GM21423 (cell line): ENCODE measurements around the gene TNNI3.
"Not testable (repeated sequence)": the region's sequence is repeated elsewhere in the genome, so short reads cannot be mapped to it uniquely, and the experiment has no call there.

ENCODE experiments used
- ATAC-seq: cut with Tn5 transposase; IDR thresholded peaks from one replicate; pipeline ENCODE4 v1.9.1; 2021; ENCODE audit warnings: mild to moderate bottlenecking, moderate library complexity; ENCODE audit not compliant: unreplicated experiment

The TNNI3 gene

DNA sequence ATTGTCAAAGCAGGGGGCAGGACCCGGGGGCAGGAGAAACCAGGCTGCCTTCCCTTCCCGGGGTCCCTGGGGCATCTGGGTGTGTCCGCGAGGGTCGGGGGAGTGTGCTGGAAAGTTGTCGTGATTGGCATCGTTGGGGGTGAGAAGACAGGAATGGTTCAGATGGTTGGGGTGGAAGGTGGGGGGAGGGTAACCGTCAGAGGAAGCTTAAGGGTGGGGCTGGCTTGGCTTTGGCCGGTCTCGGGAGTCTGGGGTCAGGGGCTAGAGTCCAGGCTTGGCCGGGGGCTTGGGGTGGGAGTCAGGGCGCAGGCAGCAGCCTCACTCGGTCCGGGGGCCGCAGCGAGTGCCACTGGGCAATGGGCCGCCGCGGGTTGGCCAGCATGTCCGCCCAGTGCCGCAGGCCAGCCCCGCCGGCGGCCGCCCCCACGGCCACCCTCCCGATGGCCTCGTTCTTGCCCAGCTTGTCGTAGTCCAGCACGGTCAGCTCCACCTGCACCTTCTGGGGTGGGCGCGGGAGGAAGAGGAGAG is 15.7 kb upstream of the TNNI3 start:
- ATAC-seq, result no peak

DNA sequence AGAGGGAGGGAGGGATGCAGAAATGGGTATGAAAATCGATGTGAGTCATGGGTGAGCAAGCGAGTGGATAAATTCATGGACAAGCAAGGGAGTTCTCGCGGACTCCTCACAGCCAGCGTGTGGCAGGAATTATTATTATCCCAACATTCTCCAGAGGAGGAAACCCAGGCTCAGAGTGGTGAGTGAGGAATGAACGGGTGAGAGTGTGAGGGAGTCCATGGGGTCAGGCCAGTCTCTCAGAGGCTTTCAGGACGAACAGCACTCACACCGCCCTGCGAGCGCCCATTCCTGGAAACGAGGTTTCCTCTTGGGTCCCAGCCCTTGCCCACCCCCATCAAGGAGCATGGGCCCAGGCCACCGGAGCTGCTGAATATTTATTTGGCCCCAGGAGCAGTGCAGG is 15.2 kb upstream of the TNNI3 start:
- no peak for ATAC-seq

DNA sequence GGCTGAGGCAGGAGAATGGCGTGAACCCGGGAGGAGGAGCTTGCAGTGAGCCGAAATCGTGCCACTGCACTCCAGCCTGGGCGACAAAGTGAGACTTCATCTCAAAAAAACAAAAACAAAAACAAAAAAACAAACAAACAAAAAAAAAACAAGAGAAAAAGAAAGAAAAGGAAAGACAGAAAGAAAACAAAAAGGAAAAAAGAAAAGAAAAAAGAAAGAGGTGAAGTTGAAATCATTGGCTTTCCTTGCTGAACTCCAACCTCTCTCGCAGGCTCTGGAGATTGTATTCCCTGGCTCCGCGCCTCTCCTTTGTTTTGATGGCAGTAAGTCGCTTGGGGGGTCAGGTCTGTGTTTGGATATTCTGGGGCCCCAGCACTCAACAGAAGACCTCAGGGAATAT is 14.8 kb upstream of the TNNI3 start:
- ATAC-seq, result not testable (repeated sequence)

DNA sequence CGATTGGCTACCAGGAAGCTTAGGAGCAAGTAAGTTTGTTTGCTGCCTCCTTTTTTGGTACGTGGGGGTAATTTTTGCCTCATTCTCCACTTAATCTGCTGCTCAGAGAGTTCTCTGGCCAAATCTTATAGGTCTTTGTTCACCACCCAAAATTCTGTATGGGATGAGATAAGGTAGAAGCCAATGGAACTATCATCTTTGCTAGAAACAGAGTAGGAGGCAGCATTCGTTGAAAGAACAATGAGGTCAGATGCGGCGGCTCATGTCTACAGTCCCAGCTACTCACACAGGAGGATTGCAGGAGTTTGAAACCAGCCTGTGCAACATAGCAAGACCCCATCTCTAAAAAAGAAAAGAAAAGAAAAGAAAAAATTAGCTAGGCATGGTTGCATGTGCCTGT is 13.9 kb upstream of the TNNI3 start:
- no peak for ATAC-seq

DNA sequence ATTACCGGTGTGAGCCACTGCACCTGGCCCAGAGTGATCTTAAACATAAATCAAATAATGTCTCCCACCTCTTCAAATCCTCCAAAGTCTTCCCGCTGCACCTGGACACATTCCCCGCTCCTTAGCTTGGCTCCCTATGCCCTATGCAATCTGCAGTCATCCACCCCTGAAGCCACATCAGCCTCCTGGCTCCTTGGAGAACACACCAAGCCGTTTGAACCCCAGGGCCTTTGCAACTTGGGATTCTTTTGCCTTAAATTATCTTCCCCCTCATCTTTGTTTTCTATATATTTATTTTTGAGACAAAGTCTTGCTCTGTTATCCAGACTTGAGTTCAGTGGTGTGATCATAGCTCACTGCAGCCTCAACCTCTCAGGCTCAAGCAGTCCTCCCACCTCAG is 11.6 kb upstream of the TNNI3 start:
- ATAC-seq, result no peak

DNA sequence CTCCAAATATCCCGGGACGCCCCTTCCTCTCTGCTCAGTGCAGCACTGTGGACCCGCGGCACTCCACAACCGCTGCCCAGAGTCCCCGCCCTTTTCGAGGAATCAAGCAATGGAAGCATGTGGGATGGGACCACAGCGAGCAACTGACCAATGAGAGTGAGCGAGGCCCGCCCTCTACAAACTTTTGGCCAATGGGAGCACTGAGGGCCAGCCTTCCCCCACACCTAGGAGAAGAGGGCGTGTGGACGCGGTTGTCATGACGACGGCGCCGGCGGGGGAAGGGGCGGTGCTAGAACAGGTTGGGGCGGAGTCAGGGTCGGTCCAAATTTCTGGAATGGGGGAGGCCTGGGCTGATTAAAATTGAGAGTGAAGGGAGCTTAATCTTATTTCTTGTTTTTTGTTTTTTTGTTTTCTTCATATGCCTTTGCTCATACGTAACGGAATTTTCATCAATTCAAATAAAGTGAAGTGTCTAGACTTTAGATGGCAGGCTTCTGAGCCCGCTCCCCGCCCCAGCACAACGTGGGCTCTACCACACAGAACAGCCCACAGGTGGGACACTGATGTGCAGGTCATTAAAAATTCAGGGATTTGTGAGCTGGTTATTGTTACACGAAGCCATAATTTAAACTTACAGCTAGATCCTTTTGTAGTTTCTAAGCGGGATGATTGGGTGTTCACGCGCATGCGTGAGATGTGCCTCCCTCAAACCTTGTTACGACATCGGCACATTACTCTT is 9.2 kb upstream of the TNNI3 start, which contains the start of gene DNAAF3:
Gene DNAAF3 (minus strand): TSS at position 84 of the 739 bp plus-strand sequence. CDS start 200 bp downstream, outside the sequence.
- peak; percentile 86 for ATAC-seq

DNA sequence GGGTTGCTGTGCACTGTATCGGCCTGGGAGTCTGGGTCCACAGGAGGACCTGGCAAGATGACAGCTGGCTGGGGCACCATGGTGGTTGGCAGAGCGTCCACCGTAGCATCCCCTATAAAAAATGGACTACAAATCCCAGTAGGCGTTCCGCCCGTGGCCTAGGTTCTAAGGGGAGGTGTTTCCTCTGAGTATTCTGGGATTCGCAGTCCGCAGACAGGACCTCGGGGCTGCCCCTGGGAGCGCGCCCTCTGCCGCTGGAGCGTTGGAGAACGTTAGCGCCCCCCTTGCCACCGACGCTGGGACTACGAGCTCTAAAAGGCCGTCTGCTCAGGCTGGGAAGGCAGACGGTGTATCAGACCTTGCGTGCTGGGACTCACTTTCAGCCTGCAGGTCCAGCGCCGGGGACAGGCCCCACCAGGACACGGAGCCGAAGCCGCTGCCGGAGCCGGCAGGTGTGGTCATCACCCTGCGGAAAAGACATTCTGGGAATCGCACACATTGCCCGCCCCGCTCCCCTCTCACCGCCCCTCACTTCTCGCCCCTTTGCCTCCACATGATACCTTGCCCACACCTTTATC is 8.5 kb upstream of the TNNI3 start:
- no peak for ATAC-seq

DNA sequence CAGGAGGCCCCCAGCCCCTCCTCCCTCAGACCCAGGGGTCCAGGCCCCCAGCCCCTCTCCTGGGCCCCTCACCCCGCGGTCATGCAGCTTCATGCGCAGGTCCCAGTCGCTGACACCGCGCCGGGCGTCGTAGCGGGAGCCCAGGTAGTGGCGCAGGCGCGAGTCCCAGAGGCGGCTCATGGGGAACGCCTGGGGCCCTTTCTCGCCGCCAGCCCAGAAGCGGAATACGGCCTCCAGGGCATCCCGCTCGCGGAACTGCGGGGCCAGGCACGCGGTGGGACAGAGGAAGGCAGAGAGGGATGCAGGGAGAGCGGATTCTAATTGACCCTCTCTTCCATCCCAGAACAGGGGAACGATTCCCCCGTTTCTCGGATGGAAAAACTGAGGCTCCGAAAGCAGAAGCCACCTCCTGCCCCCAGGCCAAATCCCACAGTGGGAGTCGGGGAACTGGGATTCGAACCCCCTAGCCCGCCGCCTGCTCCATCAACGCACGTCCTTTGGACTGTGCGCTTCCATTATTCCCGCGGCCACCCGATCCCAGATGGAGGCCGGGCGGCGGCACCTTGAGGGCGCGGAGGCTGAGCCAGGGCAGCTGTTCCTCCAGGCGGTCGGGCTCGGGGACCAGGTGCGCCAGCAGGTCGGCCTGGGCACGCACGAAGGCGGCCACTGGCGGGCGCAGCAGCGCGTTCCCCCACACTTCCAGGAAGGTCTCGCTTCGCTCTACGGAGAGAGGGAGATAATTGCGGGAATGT is 4.2 kb upstream of the TNNI3 start:
- ATAC-seq, result no peak

DNA sequence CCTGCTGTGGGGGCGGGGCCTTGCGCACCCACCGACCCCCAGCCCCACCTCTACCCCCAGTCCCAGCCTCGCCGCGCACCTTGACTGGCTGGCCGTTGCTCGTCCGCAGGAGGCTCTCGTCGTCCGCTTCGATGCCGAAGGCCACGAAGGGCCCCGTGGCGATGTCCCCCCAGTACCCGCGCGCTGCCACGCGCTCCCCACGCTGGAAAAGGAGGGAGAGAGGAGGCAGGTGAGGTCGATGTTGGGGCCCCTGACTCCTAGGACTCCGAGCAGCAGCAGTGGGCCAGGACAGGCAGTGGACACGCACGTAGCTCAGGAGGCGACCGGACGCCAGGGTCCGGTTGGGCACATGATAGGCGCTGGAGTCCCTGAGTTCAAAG is 3.4 kb upstream of the TNNI3 start:
- no peak for ATAC-seq

DNA sequence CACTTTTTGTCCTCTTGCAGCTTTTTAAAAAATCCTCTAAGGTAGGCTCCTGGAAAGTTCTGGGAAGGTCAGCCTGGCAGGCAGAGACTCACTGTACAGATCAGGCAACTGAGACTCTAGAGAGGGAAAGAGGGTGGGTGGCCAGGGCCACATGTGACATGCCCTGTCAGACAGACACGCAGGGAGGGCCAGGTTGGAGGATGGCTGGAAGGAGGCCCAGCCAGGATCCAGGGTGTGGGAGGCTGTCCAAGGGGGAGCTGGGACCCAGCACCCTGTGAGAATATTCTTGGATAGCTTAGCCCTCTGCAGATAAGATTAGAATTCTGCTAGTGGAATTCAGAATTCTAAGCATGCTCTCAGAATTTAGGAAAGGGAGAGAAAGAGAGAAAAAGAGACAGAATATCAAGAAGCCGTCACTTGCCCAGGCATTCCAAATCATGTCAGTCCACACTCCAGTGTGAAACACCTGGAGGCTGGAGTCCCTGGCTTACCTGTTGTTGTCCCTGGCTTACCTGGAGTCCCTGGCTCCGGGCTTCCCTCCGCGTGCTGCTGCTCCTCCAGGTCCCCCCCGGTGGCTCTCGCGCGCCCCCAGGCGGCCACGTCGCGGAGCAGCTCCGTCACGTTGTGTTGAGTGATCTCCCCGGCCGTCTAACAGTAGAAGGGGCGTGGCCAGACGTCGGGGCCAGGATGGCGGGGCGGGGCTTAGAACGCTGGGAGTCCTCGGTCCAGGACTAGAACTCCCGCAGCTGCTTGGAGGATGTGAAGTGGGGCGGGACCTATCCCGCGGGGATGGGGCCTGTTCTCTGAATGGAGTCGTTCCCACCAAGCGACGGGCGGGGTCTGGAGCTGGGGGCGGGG is 2.8 kb upstream of the TNNI3 start:
- peak; percentile 56 for ATAC-seq

DNA sequence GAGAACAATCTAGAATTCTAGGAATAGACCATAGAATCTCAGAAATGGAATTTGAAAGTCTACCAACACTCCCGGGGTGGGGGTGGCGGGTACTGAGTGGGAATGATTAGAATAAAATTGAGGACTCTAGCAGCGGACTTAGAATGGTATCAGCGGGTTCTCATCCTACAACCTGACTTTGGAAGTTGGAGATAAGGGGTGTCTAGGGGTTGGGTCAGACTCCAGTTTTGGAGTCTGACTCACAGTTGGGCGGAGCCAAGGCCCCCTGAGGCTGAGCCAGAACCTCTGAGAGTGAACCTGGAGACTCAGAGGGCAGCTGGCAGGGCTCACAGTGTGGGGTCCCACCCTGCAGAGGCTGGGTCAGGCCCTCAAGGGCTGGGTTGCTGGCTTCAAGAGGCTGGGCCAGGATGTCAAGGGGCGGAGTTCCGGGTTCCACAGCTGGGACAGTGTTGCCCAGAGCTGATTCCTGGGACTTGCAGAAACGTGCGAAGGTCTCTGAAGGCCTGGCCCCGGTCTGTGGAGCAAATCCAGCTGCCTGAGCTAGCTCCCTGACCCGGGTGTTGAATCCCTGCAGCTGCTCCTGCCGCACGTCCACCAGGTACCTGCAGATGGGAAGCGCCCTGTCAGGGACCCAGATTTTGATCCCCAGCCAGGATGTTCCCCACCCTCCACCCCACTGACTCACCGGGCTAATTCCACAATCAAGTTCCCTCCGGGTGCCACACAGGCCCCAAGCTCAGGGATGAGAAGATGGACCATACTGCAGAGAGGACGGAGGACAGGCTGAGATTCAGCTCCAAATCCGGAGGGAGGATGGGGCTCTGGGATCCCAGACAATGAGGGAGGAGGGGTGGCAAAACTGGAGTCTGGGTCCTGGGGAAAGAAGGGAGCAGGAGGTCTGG is 1.6 kb upstream of the TNNI3 start:
- ATAC-seq, result no peak

DNA sequence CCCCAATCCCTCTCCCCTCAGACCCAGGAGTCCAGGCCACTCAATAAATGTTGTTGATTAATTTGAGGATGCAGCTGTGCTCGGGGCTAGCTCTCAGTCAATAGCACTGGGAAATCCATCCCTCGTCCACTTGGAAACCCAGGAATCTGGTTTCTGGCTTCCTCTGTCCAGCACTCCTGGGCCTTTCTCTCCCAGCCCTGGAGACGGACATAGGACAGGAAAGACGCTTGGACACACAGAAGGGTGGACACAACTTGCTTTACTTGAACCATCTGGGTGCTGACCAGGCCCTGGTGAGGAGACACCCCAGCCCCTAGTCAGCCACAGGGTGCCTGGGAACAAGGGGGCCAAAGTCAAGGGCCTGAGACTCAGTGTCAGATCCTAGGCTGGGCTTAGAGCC is 891 bp upstream of the TNNI3 start:
- no peak for ATAC-seq

DNA sequence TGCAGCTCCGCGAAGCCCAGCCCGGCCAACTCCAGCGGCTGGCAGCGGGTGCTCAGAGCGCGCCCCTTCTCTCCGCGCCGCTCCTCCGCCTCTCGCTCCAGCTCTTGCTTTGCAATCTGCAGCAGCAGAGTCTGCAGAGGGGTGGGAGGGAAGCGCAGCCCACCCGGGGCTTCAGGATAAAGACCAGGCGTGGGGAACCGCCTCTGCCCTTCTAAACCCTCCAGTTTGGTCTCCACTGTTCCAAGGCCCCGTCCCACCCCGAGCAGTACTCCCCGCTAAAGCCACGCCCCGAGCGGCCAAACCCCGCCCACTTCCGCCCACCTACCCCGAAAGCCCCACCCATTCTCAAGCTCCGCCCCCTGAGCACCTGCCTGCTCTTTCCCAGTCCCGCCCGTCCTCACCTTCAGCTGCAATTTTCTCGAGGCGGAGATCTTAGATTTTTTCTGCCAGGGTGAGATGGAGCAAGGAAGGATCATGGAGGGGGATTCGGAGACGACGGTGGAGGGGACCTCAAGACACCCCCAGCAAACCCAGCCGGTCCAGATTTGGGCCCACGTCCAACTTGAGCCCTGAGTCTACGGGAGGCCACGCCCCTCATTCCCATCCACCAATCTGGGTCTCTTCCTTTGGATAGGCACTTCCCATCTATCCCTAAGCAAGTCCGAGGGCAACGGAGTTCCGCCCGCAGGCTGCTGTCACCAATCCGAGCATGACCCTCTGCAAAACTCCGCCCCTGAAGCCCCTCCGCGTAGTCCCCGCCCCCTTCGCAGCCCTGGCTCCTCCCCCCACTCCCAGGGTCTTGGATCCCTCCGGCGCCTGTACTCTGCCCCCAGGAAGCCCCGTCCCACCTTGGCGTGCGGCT is 1.1 kb downstream of the TNNI3 start:
- ATAC-seq, result no peak

DNA sequence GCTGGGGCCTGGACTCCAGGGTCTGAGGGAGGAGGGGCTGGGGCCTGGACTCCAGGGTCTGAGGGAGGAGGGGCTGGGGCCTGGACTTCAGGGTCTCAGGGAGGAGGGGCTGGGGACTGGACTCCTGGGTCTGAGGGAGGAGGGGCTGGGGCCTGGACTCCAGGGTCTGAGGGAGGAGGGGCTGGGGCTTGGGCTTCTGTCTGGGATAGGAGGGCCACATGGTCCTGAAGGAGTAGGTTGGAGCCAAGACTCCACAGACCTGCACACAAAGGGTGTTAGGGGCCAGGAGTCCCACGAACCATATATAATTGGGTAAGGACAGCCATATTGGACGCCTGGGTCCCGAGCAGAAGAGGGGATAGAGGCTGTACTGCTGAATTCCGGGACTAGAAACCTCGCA is 1.7 kb downstream of the TNNI3 start:
- not testable (repeated sequence) for ATAC-seq

DNA sequence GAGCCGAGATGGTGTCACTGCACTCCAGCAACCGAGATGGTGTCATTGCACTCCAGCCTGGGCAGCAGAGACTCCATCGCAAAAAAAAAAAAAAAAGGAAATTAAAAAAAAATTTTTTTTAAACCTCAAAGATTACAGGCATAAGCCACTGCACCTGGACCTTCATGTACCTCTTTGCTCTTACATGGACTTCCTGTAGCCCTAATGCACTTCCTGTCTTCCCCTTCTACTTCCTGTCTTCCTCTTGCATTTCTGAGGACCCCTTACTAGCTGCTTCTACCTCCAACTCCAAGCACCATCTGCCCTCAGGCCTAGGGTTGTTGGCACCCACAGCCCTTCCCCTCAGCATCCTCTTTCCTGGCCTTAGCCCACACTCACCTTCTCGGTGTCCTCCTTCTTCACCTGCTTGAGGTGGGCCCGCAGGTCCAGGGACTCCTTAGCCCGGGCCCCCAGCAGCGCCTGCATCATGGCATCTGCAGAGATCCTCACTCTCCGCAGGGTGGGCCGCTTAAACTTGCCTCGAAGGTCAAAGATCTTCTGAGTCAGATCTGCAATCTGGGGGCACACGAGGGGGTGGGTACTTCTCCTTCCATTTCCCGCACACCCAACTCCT is 3.8 kb downstream of the TNNI3 start:
- ATAC-seq, result no peak

DNA sequence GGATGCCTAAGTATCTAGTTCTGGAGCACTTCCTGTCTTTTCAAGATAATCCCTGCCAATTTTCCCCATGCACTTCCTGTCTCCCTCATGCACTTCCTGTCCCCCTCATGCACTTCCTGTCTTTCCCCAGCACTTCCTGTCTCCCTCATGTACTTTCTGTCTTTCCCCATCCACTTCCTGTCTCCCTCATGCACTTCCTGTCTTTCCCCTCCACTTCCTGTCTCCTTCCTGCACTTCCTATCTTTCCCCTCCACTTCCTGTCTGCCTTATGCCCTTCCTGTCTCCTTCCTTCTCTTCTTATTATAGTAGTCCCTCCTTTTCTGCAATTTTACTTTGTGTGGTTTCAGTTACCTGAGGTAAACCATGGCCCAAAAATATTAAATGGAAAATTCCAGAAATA is 5.5 kb downstream of the TNNI3 start:
- ATAC-seq, result no peak

DNA sequence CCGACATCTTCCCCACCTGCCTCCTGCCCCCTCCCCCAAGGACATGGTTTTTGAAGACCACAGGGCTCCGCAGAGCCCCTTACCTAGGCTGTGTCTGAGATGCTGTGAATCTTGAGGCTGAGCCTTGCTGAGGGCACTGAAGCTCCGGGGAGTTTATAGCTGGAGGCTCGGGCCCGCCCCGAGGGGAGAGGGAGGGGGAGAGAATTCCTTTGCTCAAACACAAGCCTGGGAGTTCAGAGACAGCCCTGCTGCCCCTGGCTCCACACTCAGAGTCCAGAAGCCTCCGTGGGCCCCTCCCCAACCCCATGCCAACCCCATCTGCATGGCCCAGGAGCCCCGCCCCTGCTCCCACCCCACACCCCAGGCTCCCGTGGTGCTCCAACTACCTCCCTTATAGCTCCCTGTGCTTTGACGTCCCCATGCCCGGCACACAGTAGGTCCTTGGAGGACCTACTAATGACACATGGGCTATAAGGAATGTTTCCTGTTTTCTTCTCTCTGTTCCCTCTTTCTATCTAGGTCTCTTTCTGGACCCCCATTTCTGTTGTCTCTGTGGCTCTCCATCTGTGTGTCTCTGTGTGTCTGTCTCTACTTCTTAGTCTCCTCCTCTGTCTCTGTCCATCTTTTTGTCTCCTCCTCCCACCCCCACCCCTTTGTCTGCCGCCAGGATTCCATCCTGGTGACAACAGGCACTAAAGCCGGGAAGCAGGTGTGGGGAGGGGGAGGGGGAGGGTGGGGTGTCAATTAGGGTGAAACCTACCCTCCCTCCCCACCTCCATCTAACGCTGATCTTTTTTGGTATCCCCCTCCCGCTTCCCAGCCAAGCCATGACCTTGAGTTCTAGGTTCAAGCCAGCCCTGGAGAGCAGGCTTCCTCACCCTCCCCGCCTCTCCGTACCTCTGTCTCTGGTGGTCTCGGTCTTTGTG is 8.2 kb downstream of the TNNI3 start, which contains the start of gene TNNT1:
Gene TNNT1 (minus strand): TSS at position 129 of the 926 bp plus-strand sequence. CDS start 2,049 bp downstream, outside the sequence.
- no peak for ATAC-seq
